T-helper 2 cell treated with Interferon-gamma antibody and Interleukin-4, amounts not matched to agents 5 μg/mL and 100 μg/mL, for 36 hours (primary cell): ENCODE measurements around the gene ACOT9.
"Not testable (repeated sequence)": the region's sequence is repeated elsewhere in the genome, so short reads cannot be mapped to it uniquely, and the experiment has no call there.

Source experiments
- DNase-seq: peaks from one replicate; pipeline ENCODE4 v3.0.0; 2021; ENCODE audit warnings: low spot score
- H3K27ac Mint-ChIP-seq: one replicate; pipeline ENCODE4 v1.8.0; 2021; ENCODE audit warnings: mild to moderate bottlenecking, mixed read lengths
- H3K27me3 Mint-ChIP-seq: one replicate; pipeline ENCODE4 v1.8.0; 2021; ENCODE audit warnings: low read depth, mixed read lengths
- H3K36me3 Mint-ChIP-seq: one replicate; pipeline ENCODE4 v1.8.0; 2021; ENCODE audit warnings: low read depth, mixed read lengths
- H3K4me1 Mint-ChIP-seq: one replicate; pipeline ENCODE4 v1.8.0; 2021; ENCODE audit warnings: low read depth, mixed read lengths
- H3K4me3 Mint-ChIP-seq: one replicate; pipeline ENCODE4 v1.8.0; 2022; ENCODE audit warnings: mild to moderate bottlenecking, moderate library complexity, mixed read lengths
- H3K9me3 Mint-ChIP-seq: one replicate; pipeline ENCODE4 v1.8.0; 2021; ENCODE audit warnings: mixed read lengths

Gene ACOT9

GRCh38 chrX:23749576-23749975 lies 6.5 kb upstream of the ACOT9 start:
- Mint-ChIP-seq H3K36me3 (no peaks in the 10 kb centered on the region), H3K9me3 (no peaks in the 10 kb centered on the region), H3K4me1 (peaks cover 7% of the 10 kb centered on the region), H3K27me3 (no peaks in the 10 kb centered on the region), H3K27ac (no peak overlapping the region), H3K4me3 (no peak overlapping the region)
- DNase-seq = no peak

- H3K27ac Mint-ChIP-seq = no peak overlapping the region
- H3K4me1 Mint-ChIP-seq = peaks cover 9% of the 10 kb centered on the region
- H3K9me3 Mint-ChIP-seq = no peaks in the 10 kb centered on the region
- H3K4me3 Mint-ChIP-seq = no peak overlapping the region
- no peaks in the 10 kb centered on the region for H3K27me3 Mint-ChIP-seq
- no peaks in the 10 kb centered on the region for H3K36me3 Mint-ChIP-seq
- DNase-seq = no peak
Observed at GRCh38 chrX:23749129-23749528, 6.1 kb upstream of the ACOT9 start.

GRCh38 chrX:23745786-23746185 lies 2.7 kb upstream of the ACOT9 start:
- H3K27ac Mint-ChIP-seq = peak overlapping the region; percentile 78
- H3K36me3 Mint-ChIP-seq = no peaks in the 10 kb centered on the region
- H3K4me3 Mint-ChIP-seq = no peak overlapping the region
- peaks cover 16% of the 10 kb centered on the region for H3K4me1 Mint-ChIP-seq
- H3K27me3 Mint-ChIP-seq = no peaks in the 10 kb centered on the region
- H3K9me3 Mint-ChIP-seq = no peaks in the 10 kb centered on the region
- DNase-seq = no peak

- H3K9me3 Mint-ChIP-seq, H3K27me3 Mint-ChIP-seq, DNase-seq, H3K36me3 Mint-ChIP-seq: not testable (repeated sequence)
- peak overlapping the region; percentile 86 for H3K4me3 Mint-ChIP-seq
- peak overlapping the region; percentile 87 for H3K27ac Mint-ChIP-seq
- peaks cover 22% of the 10 kb centered on the region for H3K4me1 Mint-ChIP-seq
Observed at GRCh38 chrX:23743623-23743971, 521 bp upstream of the ACOT9 start.

GRCh38 chrX:23742174-23742696 lies 841 bp downstream of the ACOT9 start:
- Mint-ChIP-seq H3K36me3 (peaks cover 2% of the 10 kb centered on the region), H3K4me3 (peak overlapping the region; percentile 86)
- DNase-seq = peak; percentile 3

GRCh38 chrX:23737413-23737812 lies 5.7 kb downstream of the ACOT9 start:
- no peaks in the 10 kb centered on the region for H3K27me3 Mint-ChIP-seq
- peaks cover 9% of the 10 kb centered on the region for H3K36me3 Mint-ChIP-seq
- H3K4me1 Mint-ChIP-seq = peaks cover 26% of the 10 kb centered on the region
- DNase-seq = no peak
- no peak overlapping the region for H3K27ac Mint-ChIP-seq
- no peak overlapping the region for H3K4me3 Mint-ChIP-seq
- H3K9me3 Mint-ChIP-seq = no peaks in the 10 kb centered on the region

More at GRCh38 chrX:23742174-23742696, 841 bp downstream of the ACOT9 start:
- Mint-ChIP-seq H3K9me3 (no peaks in the 10 kb centered on the region), H3K27me3 (no peaks in the 10 kb centered on the region), H3K27ac (peak overlapping the region; percentile 88), H3K4me1 (peaks cover 22% of the 10 kb centered on the region)

- no peaks in the 10 kb centered on the region for H3K27me3 Mint-ChIP-seq
- H3K4me1 Mint-ChIP-seq = peaks cover 27% of the 10 kb centered on the region
- H3K9me3 Mint-ChIP-seq = no peaks in the 10 kb centered on the region
- DNase-seq = no peak
- H3K27ac Mint-ChIP-seq = no peak overlapping the region
- H3K36me3 Mint-ChIP-seq = peaks cover 15% of the 10 kb centered on the region
- no peak overlapping the region for H3K4me3 Mint-ChIP-seq
Observed at GRCh38 chrX:23736030-23736429, 7.0 kb downstream of the ACOT9 start.

GRCh38 chrX:23732704-23733103 lies 10.4 kb downstream of the ACOT9 start:
- Mint-ChIP-seq H3K4me1 (peaks cover 21% of the 10 kb centered on the region), H3K27me3 (no peaks in the 10 kb centered on the region), H3K4me3 (peak overlapping the region; percentile 33), H3K36me3 (peaks cover 23% of the 10 kb centered on the region), H3K9me3 (no peaks in the 10 kb centered on the region), H3K27ac (peak overlapping the region; percentile 90)
- peak; percentile 6 for DNase-seq

GRCh38 chrX:23731951-23732350 lies 11.1 kb downstream of the ACOT9 start:
- peak overlapping the region; percentile 32 for H3K27ac Mint-ChIP-seq
- H3K4me3 Mint-ChIP-seq = peak overlapping the region; percentile 32
- no peaks in the 10 kb centered on the region for H3K9me3 Mint-ChIP-seq
- peaks cover 23% of the 10 kb centered on the region for H3K36me3 Mint-ChIP-seq
- no peaks in the 10 kb centered on the region for H3K27me3 Mint-ChIP-seq
- peaks cover 21% of the 10 kb centered on the region for H3K4me1 Mint-ChIP-seq
- DNase-seq = no peak

- H3K4me1 Mint-ChIP-seq = peaks cover 15% of the 10 kb centered on the region
- no peak overlapping the region for H3K4me3 Mint-ChIP-seq
- no peak overlapping the region for H3K27ac Mint-ChIP-seq
- peaks cover 29% of the 10 kb centered on the region for H3K36me3 Mint-ChIP-seq
- no peaks in the 10 kb centered on the region for H3K27me3 Mint-ChIP-seq
- H3K9me3 Mint-ChIP-seq = no peaks in the 10 kb centered on the region
- no peak for DNase-seq
Observed at GRCh38 chrX:23729214-23729613, 13.9 kb downstream of the ACOT9 start.

GRCh38 chrX:23727206-23727605 lies 15.9 kb downstream of the ACOT9 start:
- peaks cover 30% of the 10 kb centered on the region for H3K36me3 Mint-ChIP-seq
- no peaks in the 10 kb centered on the region for H3K27me3 Mint-ChIP-seq
- H3K27ac Mint-ChIP-seq = no peak overlapping the region
- peaks cover 6% of the 10 kb centered on the region for H3K4me1 Mint-ChIP-seq
- DNase-seq = no peak
- H3K9me3 Mint-ChIP-seq = no peaks in the 10 kb centered on the region
- H3K4me3 Mint-ChIP-seq = no peak overlapping the region

- Mint-ChIP-seq H3K27ac (peak overlapping the region; percentile 55), H3K4me1 (no peaks in the 10 kb centered on the region), H3K9me3 (no peaks in the 10 kb centered on the region), H3K36me3 (peaks cover 24% of the 10 kb centered on the region), H3K4me3 (no peak overlapping the region), H3K27me3 (no peaks in the 10 kb centered on the region)
- DNase-seq = no peak
Observed at GRCh38 chrX:23726191-23726590, 16.9 kb downstream of the ACOT9 start.

GRCh38 chrX:23720117-23720677 lies 22.9 kb downstream of the ACOT9 start:
- Mint-ChIP-seq H3K27ac (no peak overlapping the region), H3K27me3 (no peaks in the 10 kb centered on the region), H3K9me3 (no peaks in the 10 kb centered on the region), H3K4me3 (no peak overlapping the region), H3K4me1 (no peaks in the 10 kb centered on the region), H3K36me3 (peaks cover 18% of the 10 kb centered on the region)
- no peak for DNase-seq

GRCh38 chrX:23705235-23705634 lies 37.8 kb downstream of the ACOT9 start:
- H3K36me3 Mint-ChIP-seq = peaks cover 14% of the 10 kb centered on the region

GRCh38 chrX:23704673-23705206 lies 38.3 kb downstream of the ACOT9 start:
- Mint-ChIP-seq H3K27me3 (no peaks in the 10 kb centered on the region), H3K27ac (no peak overlapping the region), H3K9me3 (no peaks in the 10 kb centered on the region), H3K4me1 (no peaks in the 10 kb centered on the region), H3K4me3 (no peak overlapping the region), H3K36me3 (peaks cover 14% of the 10 kb centered on the region)
- no peak for DNase-seq

More at GRCh38 chrX:23705235-23705634, 37.8 kb downstream of the ACOT9 start:
- Mint-ChIP-seq H3K4me1 (no peaks in the 10 kb centered on the region), H3K27me3 (no peaks in the 10 kb centered on the region), H3K9me3 (no peaks in the 10 kb centered on the region), H3K4me3 (no peak overlapping the region), H3K27ac (no peak overlapping the region)
- no peak for DNase-seq
